Mesothelial cell of epicardium (in vitro differentiated cells): ENCODE measurements around the gene PRKAR1B. TPM values are rescaled to one million over a fixed set of nuclear protein-coding genes. Genes with fewer than 3 reads are reported as not detected.

ENCODE experiments used
- DNase-seq, 2 experiments: peaks; one replicate each; pipeline ENCODE4 v3.0.0; 2021; ENCODE audit warnings: low spot score in 2 of 2; ENCODE audit not compliant: unreplicated experiment in 2 of 2
- H3K27ac Mint-ChIP-seq: 2 replicates; pipeline ENCODE4 v1.8.0; 2021; ENCODE audit warnings: mixed read lengths
- H3K27me3 Mint-ChIP-seq: 2 replicates; pipeline ENCODE4 v1.8.0; 2021; ENCODE audit warnings: low read depth, mixed read lengths
- H3K36me3 Mint-ChIP-seq: 2 replicates; pipeline ENCODE4 v1.8.0; 2021; ENCODE audit warnings: mixed read lengths
- H3K4me1 Mint-ChIP-seq: 2 replicates; pipeline ENCODE4 v1.8.0; 2021; ENCODE audit warnings: mixed read lengths
- H3K4me3 Mint-ChIP-seq: 2 replicates; pipeline ENCODE4 v1.8.0; 2021; ENCODE audit warnings: mild to moderate bottlenecking, moderate library complexity, mixed read lengths
- H3K9me3 Mint-ChIP-seq: 2 replicates; pipeline ENCODE4 v1.8.0; 2021; ENCODE audit warnings: mixed read lengths
- total RNA-seq: library from RNA; stranded (reverse); gene quantifications from 3 replicates; pipeline ENCODE4 v1.2.1, GENCODE V29; 2021
- TF ChIP-seq, protein P1 (sequence below): fragments of 200-600 bp; sonication (generic); IDR thresholded peaks from one replicate; pipeline ENCODE4 v1.5.0; 2021; ENCODE audit warnings: antibody characterized with exemption; ENCODE audit not compliant: unreplicated experiment

The PRKAR1B gene
- total RNA-seq, 1 donor from 2014 or later = 50.6 TPM

- TF ChIP-seq, protein P1, sequence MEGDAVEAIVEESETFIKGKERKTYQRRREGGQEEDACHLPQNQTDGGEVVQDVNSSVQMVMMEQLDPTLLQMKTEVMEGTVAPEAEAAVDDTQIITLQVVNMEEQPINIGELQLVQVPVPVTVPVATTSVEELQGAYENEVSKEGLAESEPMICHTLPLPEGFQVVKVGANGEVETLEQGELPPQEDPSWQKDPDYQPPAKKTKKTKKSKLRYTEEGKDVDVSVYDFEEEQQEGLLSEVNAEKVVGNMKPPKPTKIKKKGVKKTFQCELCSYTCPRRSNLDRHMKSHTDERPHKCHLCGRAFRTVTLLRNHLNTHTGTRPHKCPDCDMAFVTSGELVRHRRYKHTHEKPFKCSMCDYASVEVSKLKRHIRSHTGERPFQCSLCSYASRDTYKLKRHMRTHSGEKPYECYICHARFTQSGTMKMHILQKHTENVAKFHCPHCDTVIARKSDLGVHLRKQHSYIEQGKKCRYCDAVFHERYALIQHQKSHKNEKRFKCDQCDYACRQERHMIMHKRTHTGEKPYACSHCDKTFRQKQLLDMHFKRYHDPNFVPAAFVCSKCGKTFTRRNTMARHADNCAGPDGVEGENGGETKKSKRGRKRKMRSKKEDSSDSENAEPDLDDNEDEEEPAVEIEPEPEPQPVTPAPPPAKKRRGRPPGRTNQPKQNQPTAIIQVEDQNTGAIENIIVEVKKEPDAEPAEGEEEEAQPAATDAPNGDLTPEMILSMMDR = no peak
- no peak for DNase-seq
- H3K27me3 Mint-ChIP-seq = no peaks in the 10 kb centered on the region
- H3K4me3 Mint-ChIP-seq = no peak overlapping the region
- H3K27ac Mint-ChIP-seq = peak overlapping the region; percentile 81
- peaks cover 15% of the 10 kb centered on the region for H3K4me1 Mint-ChIP-seq
- no peaks in the 10 kb centered on the region for H3K9me3 Mint-ChIP-seq
- peaks cover 3% of the 10 kb centered on the region for H3K36me3 Mint-ChIP-seq
Observed at GRCh38 chr7:611281-611810, 115.7 kb downstream of the PRKAR1B start.

DNA sequence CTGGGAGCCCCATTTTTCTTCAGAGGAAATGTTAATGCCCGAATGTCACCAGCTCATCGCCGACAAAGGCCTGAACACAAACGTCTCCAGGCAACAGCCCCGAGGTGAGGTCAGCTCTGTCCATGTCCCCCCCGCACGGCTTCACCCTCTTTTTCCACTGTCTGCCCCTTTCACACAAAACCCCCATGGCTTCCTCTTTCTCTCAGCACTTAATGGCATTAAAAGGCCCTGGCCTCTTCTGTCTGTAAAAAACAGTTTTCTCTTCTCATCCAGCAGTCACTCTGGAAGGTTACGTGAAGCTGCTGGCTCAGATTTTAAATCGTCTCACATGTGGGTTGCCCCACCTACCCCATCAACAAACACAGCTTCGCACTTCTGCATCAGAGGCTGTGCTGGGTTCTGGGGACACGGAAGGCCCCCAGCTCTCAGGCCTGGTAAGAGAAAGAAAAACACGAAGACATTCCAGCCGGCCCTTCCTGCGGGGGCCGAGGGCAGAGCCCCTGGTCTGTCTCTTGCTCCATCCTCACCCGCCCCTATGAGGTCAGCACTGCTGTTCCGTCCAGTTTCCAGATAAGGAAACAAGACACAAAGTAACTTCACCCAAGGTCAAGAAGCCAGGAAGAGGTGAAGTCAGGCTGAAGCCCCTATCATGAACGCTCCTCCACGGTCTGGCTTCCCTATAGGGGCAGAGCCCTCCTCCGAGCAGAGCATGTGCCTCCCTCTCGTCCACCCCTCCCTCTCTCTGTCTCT, 116.4 kb downstream of the PRKAR1B start:
- H3K27ac Mint-ChIP-seq = peak overlapping the region; percentile 81
- H3K4me3 Mint-ChIP-seq = no peak overlapping the region
- H3K27me3 Mint-ChIP-seq = no peaks in the 10 kb centered on the region
- DNase-seq = no peak
- H3K9me3 Mint-ChIP-seq = no peaks in the 10 kb centered on the region
- H3K4me1 Mint-ChIP-seq = peaks cover 15% of the 10 kb centered on the region
- H3K36me3 Mint-ChIP-seq = peaks cover 7% of the 10 kb centered on the region
- TF ChIP-seq, protein P1 = no peak

DNA sequence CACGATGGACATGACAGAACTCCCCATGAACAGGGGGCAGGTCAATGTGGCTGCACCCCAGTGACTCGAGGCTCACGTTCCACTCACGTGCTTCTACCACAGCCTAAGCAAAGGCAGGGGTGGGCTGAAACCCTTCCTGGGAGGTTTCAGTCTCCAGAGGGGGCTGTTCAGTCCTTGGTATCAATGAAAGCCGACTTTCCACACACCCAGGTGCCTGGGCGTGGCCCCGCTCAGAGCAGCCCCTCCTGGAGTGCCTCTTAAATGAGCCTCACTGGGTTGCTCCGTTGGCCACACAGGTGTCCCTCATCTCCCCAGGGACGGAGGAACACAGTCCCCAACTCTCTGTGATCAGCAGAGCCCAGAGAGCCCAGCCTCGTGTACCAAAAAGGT, 116.9 kb downstream of the PRKAR1B start:
- TF ChIP-seq, protein P1 = no peak
- Mint-ChIP-seq H3K4me3 (no peak overlapping the region), H3K9me3 (no peaks in the 10 kb centered on the region), H3K27me3 (no peaks in the 10 kb centered on the region), H3K36me3 (peaks cover 7% of the 10 kb centered on the region), H3K27ac (no peak overlapping the region), H3K4me1 (peaks cover 15% of the 10 kb centered on the region)
- DNase-seq = no peak

GRCh38 chr7:609365-609764, 117.7 kb downstream of the PRKAR1B start:
- Mint-ChIP-seq H3K4me1 (peaks cover 15% of the 10 kb centered on the region), H3K36me3 (peaks cover 7% of the 10 kb centered on the region), H3K4me3 (no peak overlapping the region), H3K27ac (no peak overlapping the region), H3K9me3 (no peaks in the 10 kb centered on the region), H3K27me3 (no peaks in the 10 kb centered on the region)
- no peak for DNase-seq
- TF ChIP-seq, protein P1 = no peak

DNA sequence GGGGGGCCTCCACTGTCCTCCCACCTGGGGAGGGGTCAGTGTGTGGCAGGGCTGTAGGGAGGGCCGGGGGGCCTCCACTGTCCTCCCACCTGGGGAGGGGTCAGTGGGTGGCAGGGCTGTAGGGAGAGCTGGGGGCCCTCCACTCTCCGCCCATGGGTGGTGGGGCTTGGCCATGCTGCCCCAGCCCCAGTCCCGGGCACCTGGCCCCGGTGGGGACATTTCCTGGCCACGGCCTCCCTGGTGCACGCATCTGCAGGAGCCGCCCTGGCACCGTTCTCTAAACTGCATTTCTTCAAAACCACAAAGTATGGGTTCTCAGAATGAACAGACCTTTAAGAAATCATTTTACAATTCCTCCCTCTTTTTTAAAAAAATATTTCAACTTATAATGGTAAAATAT, 118.1 kb downstream of the PRKAR1B start:
- Mint-ChIP-seq H3K4me3 (no peak overlapping the region), H3K27me3 (no peaks in the 10 kb centered on the region), H3K4me1 (peaks cover 15% of the 10 kb centered on the region), H3K27ac (no peak overlapping the region), H3K36me3 (peaks cover 7% of the 10 kb centered on the region), H3K9me3 (no peaks in the 10 kb centered on the region)
- peak in 1 of 2 experiments; percentile 9 for DNase-seq
- TF ChIP-seq, protein P1 = no peak
